Subcutaneous abdominal adipose tissue (tissue), 5 donors: ENCODE measurements around the gene RNF217.

ENCODE experiments used
- H3K27ac ChIP-seq: one replicate; pipeline ENCODE4 v1.7.0; 2013; ENCODE audit warnings: low read depth, mild to moderate bottlenecking, inconsistent platforms, low read length, moderate library complexity
- H3K27me3 ChIP-seq, 5 donors: one replicate each; pipeline ENCODE4 v1.7.0; 2013; ENCODE audit warnings: low read length in 5 of 5, inconsistent platforms in 1 of 5; ENCODE audit not compliant: control insufficient read depth in 5 of 5, insufficient read depth in 4 of 5
- H3K36me3 ChIP-seq, 5 donors: one replicate each; pipeline ENCODE4 v1.7.0; 2013; ENCODE audit warnings: low read length in 5 of 5; ENCODE audit not compliant: control insufficient read depth in 5 of 5, insufficient read depth in 5 of 5
- H3K4me1 ChIP-seq, 5 donors: one replicate each; pipeline ENCODE4 v1.7.0; 2013; ENCODE audit warnings: low read length in 5 of 5, mild to moderate bottlenecking in 3 of 5, moderate library complexity in 1 of 5; ENCODE audit not compliant: control insufficient read depth in 5 of 5, insufficient read depth in 5 of 5
- H3K4me3 ChIP-seq, 5 donors: one replicate each; pipeline ENCODE4 v1.7.0; 2013; ENCODE audit warnings: low read length in 5 of 5, low read depth in 1 of 5
- H3K9ac ChIP-seq, 5 donors: one replicate each; pipeline ENCODE4 v1.7.0; 2013; ENCODE audit warnings: low read length in 5 of 5, mild to moderate bottlenecking in 4 of 5, moderate library complexity in 3 of 5
- H3K9me3 ChIP-seq, 5 donors: one replicate each; pipeline ENCODE4 v1.7.0; 2013; ENCODE audit warnings: low read length in 5 of 5; ENCODE audit not compliant: control insufficient read depth in 5 of 5
- donor health status: healthy.
- donor health status: healthy.
- donor health status: healthy.
- donor health status: healthy.
- donor health status: healthy.

RNF217 gene

DNA sequence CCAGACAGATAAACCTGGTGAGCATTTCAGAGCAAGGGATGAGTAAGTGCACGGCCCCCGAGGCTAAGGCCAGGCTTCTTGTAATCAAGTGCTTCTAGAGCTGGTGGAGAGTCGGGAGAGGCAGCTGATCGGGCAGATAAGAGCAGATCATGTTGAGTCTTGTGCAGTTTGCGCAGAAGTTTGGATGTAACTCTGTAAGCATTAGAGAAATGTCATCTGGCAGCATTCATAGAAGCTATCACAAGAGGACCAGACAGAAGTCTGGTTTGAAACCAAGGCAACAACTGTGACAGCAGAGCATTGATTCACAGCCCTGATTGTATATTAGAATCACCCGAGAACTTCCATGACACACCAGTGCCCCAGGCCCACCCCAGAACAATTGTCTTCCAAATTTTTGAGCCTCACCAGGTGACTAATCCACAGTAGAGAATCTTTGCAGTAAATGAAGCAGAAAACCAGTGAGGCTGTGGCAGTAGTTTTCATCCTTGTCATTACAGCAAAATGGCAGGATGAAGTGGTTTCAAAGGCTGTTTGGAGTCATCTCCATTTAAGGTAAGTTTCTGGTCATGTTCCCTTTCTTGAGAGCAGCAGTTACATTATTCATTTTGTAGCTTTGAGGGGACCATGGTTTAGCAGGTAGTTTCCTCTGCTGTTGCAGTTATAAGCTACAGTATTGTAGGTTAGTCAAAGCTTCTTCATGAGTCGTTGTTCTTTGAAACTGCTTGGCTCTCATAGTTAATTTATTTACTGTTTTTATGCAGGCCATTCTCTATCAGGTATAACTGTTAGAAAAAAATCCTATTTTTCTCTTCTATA, 84.1 kb downstream of the RNF217 start:
- peaks cover 10 to 15% (median 11%) of the 10 kb centered on the region in 5 donors for H3K36me3 ChIP-seq
- no peaks in the 10 kb centered on the region for H3K27me3 ChIP-seq
- H3K9ac ChIP-seq = no peak overlapping the region
- H3K4me1 ChIP-seq = peaks cover 0 to 20% (median 3%) of the 10 kb centered on the region in 5 donors
- H3K4me3 ChIP-seq = no peak overlapping the region
- H3K9me3 ChIP-seq = no peaks in the 10 kb centered on the region
- no peak overlapping the region for H3K27ac ChIP-seq

DNA sequence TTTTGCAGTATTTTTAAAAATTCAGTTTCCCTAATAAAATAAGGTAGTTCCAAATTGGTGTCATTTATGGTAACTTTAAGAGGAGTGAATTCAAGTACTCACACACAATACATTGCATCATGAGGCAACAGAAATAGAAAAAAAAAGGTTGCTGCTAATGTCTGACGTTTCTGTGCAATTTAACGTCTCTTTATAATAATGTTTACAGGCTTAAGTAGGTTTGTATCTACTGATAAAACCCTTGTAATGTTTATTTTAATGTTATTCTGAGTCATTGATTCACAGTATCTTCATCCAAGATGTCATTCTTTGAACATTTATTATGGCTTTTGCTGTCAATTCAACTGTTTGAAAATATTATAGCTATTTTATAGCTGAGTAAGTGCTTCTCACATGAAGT, 86.0 kb downstream of the RNF217 start:
- Histone ChIP-seq H3K4me3 (no peak overlapping the region), H3K4me1 (peaks cover 0 to 30% (median 10%) of the 10 kb centered on the region in 5 donors), H3K9ac (no peak overlapping the region), H3K9me3 (no peaks in the 10 kb centered on the region), H3K27me3 (no peaks in the 10 kb centered on the region), H3K36me3 (peaks cover 10 to 15% (median 11%) of the 10 kb centered on the region in 5 donors), H3K27ac (no peak overlapping the region)

GRCh38 chr6:125050663-125051318, 88.6 kb downstream of the RNF217 start:
- Histone ChIP-seq H3K9ac (no peak overlapping the region), H3K4me1 (peaks cover 0 to 23% (median 10%) of the 10 kb centered on the region in 5 donors), H3K27me3 (no peaks in the 10 kb centered on the region), H3K4me3 (no peak overlapping the region), H3K9me3 (no peaks in the 10 kb centered on the region), H3K36me3 (peaks cover 5 to 9% (median 7%) of the 10 kb centered on the region in 5 donors), H3K27ac (no peak overlapping the region)

DNA sequence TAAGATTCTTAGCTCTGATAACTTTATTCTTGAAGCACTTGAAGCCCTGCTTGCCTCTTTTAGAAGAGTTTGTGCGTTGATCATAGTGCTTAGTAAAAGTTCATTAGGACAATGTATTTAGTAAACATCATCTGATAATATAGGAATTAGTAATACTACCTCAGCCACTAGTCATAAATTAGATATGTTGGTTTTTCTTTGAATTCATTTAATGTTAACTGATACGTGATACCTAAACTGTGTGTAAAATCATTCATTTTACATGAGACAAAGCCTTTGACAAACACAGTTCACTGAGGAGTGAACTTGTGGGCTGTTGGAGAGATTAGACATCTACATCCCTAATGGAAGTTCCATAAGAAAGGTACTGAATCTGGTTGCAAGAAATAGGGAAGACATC, 91.6 kb downstream of the RNF217 start:
- Histone ChIP-seq H3K4me1 (peaks cover 0 to 23% (median 10%) of the 10 kb centered on the region in 5 donors), H3K27me3 (no peaks in the 10 kb centered on the region), H3K36me3 (no peaks in the 10 kb centered on the region), H3K27ac (no peak overlapping the region), H3K9ac (no peak overlapping the region), H3K9me3 (no peaks in the 10 kb centered on the region), H3K4me3 (no peak overlapping the region)

DNA sequence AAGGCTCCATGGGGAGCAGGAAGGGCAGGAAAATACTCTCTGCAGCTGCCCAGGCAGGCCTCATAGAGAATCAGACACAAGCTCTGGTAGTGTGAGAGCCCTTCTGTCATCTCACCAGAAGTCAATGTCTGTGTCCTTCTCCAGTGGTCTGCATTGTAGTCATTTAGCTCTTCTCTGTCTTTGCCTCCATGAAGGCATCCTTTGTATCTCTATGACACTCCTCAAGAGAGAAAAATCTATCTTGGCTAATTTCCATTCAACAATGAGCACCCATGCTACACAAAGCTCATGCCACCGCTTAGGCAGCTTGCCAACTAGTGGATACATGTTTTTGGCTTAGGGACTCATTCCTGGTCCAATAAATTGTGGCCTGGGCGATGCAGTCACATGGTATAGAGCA, 92.1 kb downstream of the RNF217 start:
- Histone ChIP-seq H3K4me3 (no peak overlapping the region), H3K9me3 (no peaks in the 10 kb centered on the region), H3K27me3 (no peaks in the 10 kb centered on the region), H3K36me3 (peaks cover 0 to 2% (median 0%) of the 10 kb centered on the region in 5 donors), H3K4me1 (peaks cover 0 to 23% (median 10%) of the 10 kb centered on the region in 5 donors), H3K9ac (no peak overlapping the region), H3K27ac (no peak overlapping the region)

DNA sequence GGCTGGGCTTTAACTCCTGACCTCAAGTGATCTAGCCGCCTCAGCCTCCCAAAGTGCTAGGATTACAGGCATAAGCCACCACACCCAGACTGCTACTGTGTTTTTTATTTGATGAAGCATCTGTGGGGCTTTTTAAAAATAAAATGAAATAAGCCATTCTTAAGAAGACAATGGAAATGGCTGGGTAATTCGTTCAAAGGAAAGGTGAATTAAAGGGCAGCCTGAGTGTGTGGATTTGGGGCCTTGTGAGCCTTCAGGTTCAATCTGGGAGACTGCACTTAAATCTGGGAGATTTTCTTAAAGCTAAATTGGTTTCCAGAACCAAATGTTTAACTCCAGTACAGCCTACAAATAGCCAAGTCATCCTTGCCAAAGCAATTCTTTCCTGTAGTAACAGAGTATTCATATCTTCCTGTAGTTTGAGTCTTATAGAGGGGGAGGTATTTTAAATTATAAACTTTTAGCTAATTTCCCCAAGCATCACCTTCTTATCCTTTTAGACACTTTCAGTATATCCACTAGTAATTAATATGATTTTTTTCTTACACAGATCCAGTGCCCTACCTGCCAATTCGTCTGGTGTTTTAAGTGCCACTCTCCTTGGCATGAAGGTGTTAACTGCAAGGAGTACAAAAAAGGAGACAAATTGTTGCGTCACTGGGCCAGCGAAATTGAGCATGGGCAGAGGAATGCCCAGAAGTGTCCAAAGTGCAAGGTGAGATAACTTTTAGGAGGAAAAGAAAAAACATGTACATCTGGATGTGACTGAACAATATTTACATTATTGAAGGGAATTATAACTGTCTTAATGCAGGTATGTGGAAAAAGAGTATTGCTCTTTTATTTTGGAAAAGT, 95.4 kb downstream of the RNF217 start:
- Histone ChIP-seq H3K4me3 (no peak overlapping the region), H3K9ac (no peak overlapping the region), H3K27ac (no peak overlapping the region), H3K4me1 (peaks cover 0 to under 1% (median 0%) of the 10 kb centered on the region in 5 donors), H3K36me3 (peaks cover 0 to 8% (median 0%) of the 10 kb centered on the region in 5 donors), H3K27me3 (no peaks in the 10 kb centered on the region), H3K9me3 (no peaks in the 10 kb centered on the region)

DNA sequence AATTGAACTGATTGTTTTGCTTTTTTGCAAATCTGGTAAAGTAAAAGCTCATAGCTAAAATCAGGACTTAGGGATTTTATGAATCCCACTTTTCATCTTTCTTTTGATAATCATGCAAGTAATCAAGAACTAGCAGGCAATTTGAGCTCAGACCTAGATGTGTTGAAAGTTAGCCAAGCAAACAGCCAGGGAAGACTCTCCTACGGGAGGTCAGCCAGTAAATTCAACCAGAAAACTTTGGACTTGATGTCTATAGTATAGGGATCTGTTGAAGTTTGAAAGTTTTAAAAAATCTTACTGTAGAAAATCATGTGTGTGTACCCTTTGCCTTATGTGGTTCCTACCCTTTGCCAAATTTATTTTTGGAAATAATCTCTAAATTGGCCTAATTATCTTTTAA, 96.3 kb downstream of the RNF217 start:
- Histone ChIP-seq H3K27ac (no peak overlapping the region), H3K9me3 (no peaks in the 10 kb centered on the region), H3K9ac (no peak overlapping the region), H3K4me3 (no peak overlapping the region), H3K4me1 (no peaks in the 10 kb centered on the region), H3K27me3 (no peaks in the 10 kb centered on the region), H3K36me3 (peaks cover 0 to 11% (median 0%) of the 10 kb centered on the region in 5 donors)

- no peak overlapping the region for H3K27ac ChIP-seq
- H3K4me3 ChIP-seq = no peak overlapping the region
- H3K27me3 ChIP-seq = no peaks in the 10 kb centered on the region
- no peaks in the 10 kb centered on the region for H3K4me1 ChIP-seq
- no peak overlapping the region for H3K9ac ChIP-seq
- no peaks in the 10 kb centered on the region for H3K9me3 ChIP-seq
- peaks cover 0 to 14% (median 4%) of the 10 kb centered on the region in 5 donors for H3K36me3 ChIP-seq
Observed at GRCh38 chr6:125063307-125063706, 101.1 kb downstream of the RNF217 start.

GRCh38 chr6:125066140-125066539, 103.9 kb downstream of the RNF217 start:
- Histone ChIP-seq H3K36me3 (peaks cover 0 to 7% (median 4%) of the 10 kb centered on the region in 5 donors), H3K27me3 (no peaks in the 10 kb centered on the region)

More at GRCh38 chr6:125066140-125066539, 103.9 kb downstream of the RNF217 start:
- Histone ChIP-seq H3K4me3 (no peak overlapping the region), H3K9ac (no peak overlapping the region), H3K27ac (no peak overlapping the region), H3K4me1 (no peaks in the 10 kb centered on the region), H3K9me3 (no peaks in the 10 kb centered on the region)
